Endothelial cell (in vitro differentiated cells): ENCODE results near the gene FUZ. TPM values are rescaled to one million over a fixed set of nuclear protein-coding genes. Genes with fewer than 3 reads are reported as not detected.

ENCODE experiments used
- DNase-seq: peaks from one replicate; pipeline ENCODE4 v3.0.0; 2021; ENCODE audit warnings: low spot score
- H3K27ac Mint-ChIP-seq: one replicate; pipeline ENCODE4 v1.8.0; 2021; ENCODE audit warnings: mixed read lengths, inconsistent platforms; ENCODE audit not compliant: unreplicated experiment
- H3K27me3 Mint-ChIP-seq: one replicate; pipeline ENCODE4 v1.8.0; 2021; ENCODE audit warnings: mild to moderate bottlenecking, moderate library complexity, mixed read lengths, inconsistent platforms; ENCODE audit not compliant: unreplicated experiment
- H3K36me3 Mint-ChIP-seq: one replicate; pipeline ENCODE4 v1.8.0; 2021; ENCODE audit warnings: mild to moderate bottlenecking, low read depth, mixed read lengths, inconsistent platforms; ENCODE audit not compliant: unreplicated experiment
- H3K4me1 Mint-ChIP-seq: one replicate; pipeline ENCODE4 v1.8.0; 2021; ENCODE audit warnings: mild to moderate bottlenecking, mixed read lengths, inconsistent platforms; ENCODE audit not compliant: unreplicated experiment
- H3K4me3 Mint-ChIP-seq: one replicate; pipeline ENCODE4 v1.8.0; 2021; ENCODE audit warnings: mild to moderate bottlenecking, mixed read lengths, inconsistent platforms; ENCODE audit not compliant: unreplicated experiment
- H3K9me3 Mint-ChIP-seq: one replicate; pipeline ENCODE4 v1.8.0; 2021; ENCODE audit warnings: mixed read lengths, inconsistent platforms; ENCODE audit not compliant: unreplicated experiment
- CTCF ChIP-seq: fragments of 200-600 bp; sonication (generic); IDR thresholded peaks from one replicate; pipeline ENCODE4 v1.5.0; 2021; ENCODE audit warnings: antibody characterized with exemption; ENCODE audit not compliant: unreplicated experiment
- total RNA-seq: library from RNA; stranded (reverse); fragmentation: NEBNext Ultra II Directional; extraction: Animal tissue kit (Norgen Biotek cat#: 25700); gene quantifications from one replicate; pipeline ENCODE4 v1.2.1, GENCODE V29; 2021; ENCODE audit not compliant: unreplicated experiment

FUZ gene
- total RNA-seq, 1 donor from 2014 or later = 15.6 TPM

- no peak for DNase-seq
- H3K27me3 Mint-ChIP-seq = peaks cover 39% of the 10 kb centered on the region
- no peak for TF ChIP-seq CTCF
- H3K36me3 Mint-ChIP-seq = peaks cover 37% of the 10 kb centered on the region
- H3K4me1 Mint-ChIP-seq = peaks cover 22% of the 10 kb centered on the region
- no peak overlapping the region for H3K27ac Mint-ChIP-seq
- no peak overlapping the region for H3K4me3 Mint-ChIP-seq
- H3K9me3 Mint-ChIP-seq = no peaks in the 10 kb centered on the region
Observed at GRCh38 chr19:49854378-49855263, 41.5 kb upstream of the FUZ start.

GRCh38 chr19:49853852-49854377 is 40.8 kb upstream of the FUZ start:
- Mint-ChIP-seq H3K4me3 (peak overlapping the region; percentile 85), H3K9me3 (no peaks in the 10 kb centered on the region), H3K27ac (peak overlapping the region; percentile 18), H3K4me1 (peaks cover 25% of the 10 kb centered on the region), H3K27me3 (peaks cover 38% of the 10 kb centered on the region), H3K36me3 (peaks cover 40% of the 10 kb centered on the region)
- no peak for TF ChIP-seq CTCF
- no peak for DNase-seq

GRCh38 chr19:49852631-49853126 is 39.6 kb upstream of the FUZ start:
- Mint-ChIP-seq H3K36me3 (peaks cover 37% of the 10 kb centered on the region), H3K27me3 (peaks cover 35% of the 10 kb centered on the region), H3K9me3 (no peaks in the 10 kb centered on the region), H3K4me3 (peak overlapping the region; percentile 93), H3K27ac (peak overlapping the region; percentile 88), H3K4me1 (peaks cover 25% of the 10 kb centered on the region)
- no peak for DNase-seq
- TF ChIP-seq CTCF = no peak

- H3K27ac Mint-ChIP-seq = peak overlapping the region; percentile 88
Observed at GRCh38 chr19:49851456-49852259, 38.6 kb upstream of the FUZ start.

More at GRCh38 chr19:49851456-49852259, 38.6 kb upstream of the FUZ start:
- H3K9me3 Mint-ChIP-seq = no peaks in the 10 kb centered on the region
- peak; percentile 53 for DNase-seq
- peaks cover 35% of the 10 kb centered on the region for H3K27me3 Mint-ChIP-seq
- peaks cover 25% of the 10 kb centered on the region for H3K4me1 Mint-ChIP-seq
- TF ChIP-seq CTCF = no peak
- peaks cover 31% of the 10 kb centered on the region for H3K36me3 Mint-ChIP-seq
- H3K4me3 Mint-ChIP-seq = peak overlapping the region; percentile 93
